Kidney (tissue), 14 donors: ENCODE data around the gene CCNG1. TPM values are rescaled to one million over a fixed set of nuclear protein-coding genes. Genes with fewer than 3 reads are reported as not detected.

Experiments
- DNase-seq, 5 donors: peaks; one replicate each; pipeline ENCODE4 v3.0.0-alpha.2; 2013 to 2020
- FAIRE-seq: peaks from 2 replicates; lab custom pipeline; 2012; peaks lifted over from hg19 to GRCh38; lab: Jason Lieb, UNC
- H3K27ac ChIP-seq, 2 donors: one replicate each; pipeline ENCODE4 v1.7.0; 2013; ENCODE audit warnings: low read depth in 2 of 2, low read length in 2 of 2, inconsistent platforms in 1 of 2
- H3K27me3 ChIP-seq: one replicate; pipeline ENCODE4 v1.7.1; 2013; ENCODE audit warnings: low read length, inconsistent platforms; ENCODE audit not compliant: control insufficient read depth, insufficient read depth
- H3K36me3 ChIP-seq, 3 donors: one replicate each; pipeline versions ENCODE4 v1.7.0 to v1.7.1; 2013; ENCODE audit warnings: low read length in 3 of 3, control low read depth in 1 of 3, inconsistent platforms in 1 of 3; ENCODE audit not compliant: insufficient read depth in 3 of 3, control insufficient read depth in 2 of 3
- H3K4me1 ChIP-seq, 3 donors: one replicate each; pipeline versions ENCODE4 v1.7.0 to v1.7.1; 2013; ENCODE audit warnings: low read length in 3 of 3, inconsistent platforms in 1 of 3, low read depth in 1 of 3; ENCODE audit not compliant: control insufficient read depth in 2 of 3, insufficient read depth in 2 of 3
- H3K4me3 ChIP-seq, 3 donors: one replicate each; pipeline versions ENCODE4 v1.7.0 to v1.8.1; 2013; ENCODE audit warnings: low read length in 3 of 3, control low read depth in 1 of 3, inconsistent platforms in 1 of 3
- H3K9ac ChIP-seq, 3 donors: one replicate each; pipeline versions ENCODE4 v1.7.0 to v1.7.1; 2013; ENCODE audit warnings: low read length in 3 of 3, control low read depth in 1 of 3, inconsistent platforms in 1 of 3
- H3K9me3 ChIP-seq, 3 donors: one replicate each; pipeline versions ENCODE4 v1.7.0 to v1.7.1; 2013; ENCODE audit warnings: low read length in 3 of 3, control low read depth in 1 of 3, inconsistent platforms in 1 of 3; ENCODE audit not compliant: control insufficient read depth in 2 of 3, insufficient read depth in 1 of 3
- CTCF ChIP-seq: IDR thresholded peaks from 3 replicates; pipeline ENCODE4 v1.5.1; 2012; ENCODE audit warnings: mild to moderate bottlenecking, moderate library complexity, borderline replicate concordance; ENCODE audit not compliant: insufficient read depth; ENCODE audit errors: extremely low read depth
- intact Hi-C: fragments of 100-400 bp; cut with DNase I; formaldehyde crosslinking; loops from one replicate; pipeline ENCODE4 v1.11.1; 2022
- polyA plus RNA-seq: library from polyadenylated mRNA; stranded (reverse); fragments of 350-450 nt; fragmentation: Illumina TruSeq; extraction: RNeasy Lipid Tissue Mini Kit (QIAGEN cat#74804); gene quantifications from one replicate; pipeline ENCODE4 v1.2.3, GENCODE V29; 2014; ENCODE audit warnings: low read depth, low replicate concordance; ENCODE audit not compliant: insufficient read depth
- total RNA-seq: library from RNA; stranded (reverse); fragmentation: NEBNext Ultra II Directional; extraction: Animal tissue kit (Norgen Biotek cat#: 25700); gene quantifications from one replicate; pipeline ENCODE4 v1.2.1, GENCODE V29; 2021
- donor health status: control.
- donor health status: control.
- donor health status: control.
- donor health status: control.
- donor health status: control.
- donor health status: DM: yes; HTN: yes; CAD: no.
- donor health status: Normal renal cell carcinoma (clear cell type).

CCNG1 gene
- total and polyA plus RNA-seq, 2 donors from 2014 or later = 127 to 132 TPM

DNA sequence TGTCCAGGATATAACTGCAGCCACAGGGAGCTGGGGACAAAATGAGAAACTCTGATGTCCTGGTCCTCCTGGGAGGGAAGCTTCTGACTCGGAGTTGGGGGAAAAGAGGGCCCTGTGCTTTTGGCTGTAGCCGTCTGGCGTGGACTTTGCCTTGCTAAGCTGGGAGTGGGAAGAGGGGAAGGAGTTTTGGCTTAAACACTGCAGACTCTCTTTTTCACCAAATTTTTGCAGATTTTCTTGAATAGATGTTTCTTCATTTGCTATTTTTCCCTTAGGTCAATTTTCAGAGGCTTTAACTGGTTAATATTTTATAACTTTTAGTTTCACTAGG is 52.3 kb downstream of the CCNG1 start:
- H3K27ac ChIP-seq = peak overlapping the region in 1 of 2 donors; percentile 20
- FAIRE-seq = no peak

More for the DNA sequence above, 52.3 kb downstream of the CCNG1 start:
- H3K27me3 ChIP-seq = no peaks in the 10 kb centered on the region
- peak in 1 of 5 donors; percentile 0 for DNase-seq
- intact Hi-C loops = no loop called here
- no peaks in the 10 kb centered on the region for H3K9me3 ChIP-seq
- H3K36me3 ChIP-seq = no peaks in the 10 kb centered on the region
- no peak overlapping the region for H3K9ac ChIP-seq
- H3K4me3 ChIP-seq = no peak overlapping the region
- peaks cover 0 to 5% (median 4%) of the 10 kb centered on the region in 3 donors for H3K4me1 ChIP-seq
- no peak for TF ChIP-seq CTCF

Other genes with a start within 250 kb of the CCNG1 start
- 24.3 TPM for gene NUDCD2, start 22.5 kb downstream of the CCNG1 start, total RNA-seq
- gene NUDCD2, start 22.5 kb downstream of the CCNG1 start, polyA plus RNA-seq = 23.1 TPM
- gene HMMR, start 23.0 kb downstream of the CCNG1 start, total RNA-seq = 0.91 TPM
- 0.58 TPM for gene HMMR, start 23.0 kb downstream of the CCNG1 start, polyA plus RNA-seq
- gene MAT2B, start 68.0 kb downstream of the CCNG1 start, total RNA-seq = 84.4 TPM
- 80.9 TPM for gene MAT2B, start 68.0 kb downstream of the CCNG1 start, polyA plus RNA-seq